H9 (cell line): Measurements from ENCODE around the gene PLXNC1. TPM values are rescaled to one million over a fixed set of nuclear protein-coding genes. Genes with fewer than 3 reads are reported as not detected.

Experiments used
- DNase-seq: peaks from one replicate; pipeline ENCODE4 v3.0.0-alpha.2; 2017
- H2AFZ ChIP-seq: one replicate; pipeline ENCODE4 v1.6.1; 2013; ENCODE audit warnings: mild to moderate bottlenecking, low read length, control low read depth, moderate library complexity
- H2AK5ac ChIP-seq: 2 replicates; pipeline ENCODE4 v1.6.1; 2013; ENCODE audit warnings: low read length, control low read depth, mixed read lengths; ENCODE audit not compliant: insufficient read length
- H2BK120ac ChIP-seq: one replicate; pipeline ENCODE4 v1.6.1; 2013; ENCODE audit warnings: low read depth, mild to moderate bottlenecking, low read length, control low read depth, inconsistent platforms; ENCODE audit not compliant: poor library complexity, severe bottlenecking
- H2BK12ac ChIP-seq: 2 replicates; pipeline ENCODE4 v1.6.1; 2013; ENCODE audit warnings: low read length, control low read depth, mixed read lengths, low read depth; ENCODE audit not compliant: insufficient read length
- H2BK15ac ChIP-seq: 2 replicates; pipeline ENCODE4 v1.6.1; 2013; ENCODE audit warnings: low read depth, low read length, control low read depth
- H2BK20ac ChIP-seq: one replicate; pipeline ENCODE4 v1.6.1; 2013; ENCODE audit warnings: low read depth, mild to moderate bottlenecking, low read length, control low read depth, inconsistent platforms; ENCODE audit not compliant: poor library complexity, severe bottlenecking
- H2BK5ac ChIP-seq: 2 replicates; pipeline ENCODE4 v1.6.1; 2013; ENCODE audit warnings: low read length, control low read depth, mixed read lengths; ENCODE audit not compliant: insufficient read length
- H3K14ac ChIP-seq: 2 replicates; pipeline ENCODE4 v1.6.1; 2013; ENCODE audit warnings: low read length, control low read depth; ENCODE audit not compliant: insufficient read depth
- H3K18ac ChIP-seq: 2 replicates; pipeline ENCODE4 v1.6.1; 2013; ENCODE audit warnings: low read depth, mild to moderate bottlenecking, mixed read lengths, low read length, control low read depth; ENCODE audit not compliant: insufficient read length
- H3K23ac ChIP-seq: 2 replicates; pipeline ENCODE4 v1.6.1; 2013; ENCODE audit warnings: low read length, control low read depth, mixed read lengths, low read depth; ENCODE audit not compliant: insufficient read length
- H3K23me2 ChIP-seq: 2 replicates; pipeline ENCODE4 v1.6.1; 2013; ENCODE audit warnings: low read depth, mild to moderate bottlenecking, mixed read lengths, low read length, control low read depth; ENCODE audit not compliant: insufficient read length, poor library complexity, severe bottlenecking
- H3K27ac ChIP-seq: 2 replicates; pipeline ENCODE4 v1.5.1; 2013; ENCODE audit warnings: low read length, control low read depth, mixed read lengths, low read depth; ENCODE audit not compliant: insufficient read length
- H3K27me3 ChIP-seq: 2 replicates; pipeline ENCODE4 v1.6.1; 2013; ENCODE audit warnings: low read length, control low read depth, inconsistent platforms; ENCODE audit not compliant: insufficient read depth
- H3K4ac ChIP-seq: 2 replicates; pipeline ENCODE4 v1.6.1; 2013; ENCODE audit warnings: low read depth, mild to moderate bottlenecking, control low read depth, inconsistent platforms, low read length, moderate library complexity
- H3K4me1 ChIP-seq: 2 replicates; pipeline ENCODE4 v1.6.1; 2013; ENCODE audit warnings: low read length, control low read depth, inconsistent platforms; ENCODE audit not compliant: insufficient read depth
- H3K4me2 ChIP-seq: 2 replicates; pipeline ENCODE4 v1.6.1; 2013; ENCODE audit warnings: low read length, control low read depth, mixed read lengths; ENCODE audit not compliant: insufficient read length, insufficient read depth
- H3K56ac ChIP-seq: 2 replicates; pipeline ENCODE4 v1.6.1; 2013; ENCODE audit warnings: low read depth, mild to moderate bottlenecking, mixed read lengths, low read length, control low read depth; ENCODE audit not compliant: insufficient read length
- H3K79me1 ChIP-seq: 2 replicates; pipeline ENCODE4 v1.6.1; 2013; ENCODE audit warnings: low read depth, mild to moderate bottlenecking, moderate library complexity, low read length, control low read depth, inconsistent platforms; ENCODE audit not compliant: insufficient read depth, poor library complexity, severe bottlenecking
- H3K79me2 ChIP-seq: 2 replicates; pipeline ENCODE4 v1.6.1; 2013; ENCODE audit warnings: low read length, control low read depth, inconsistent platforms; ENCODE audit not compliant: insufficient read depth
- H3K9ac ChIP-seq: 2 replicates; pipeline ENCODE4 v1.6.1; 2013; ENCODE audit warnings: low read length, control low read depth, mixed read lengths; ENCODE audit not compliant: insufficient read length; ENCODE audit errors: extremely low read depth
- H3K9me3 ChIP-seq: one replicate; pipeline ENCODE4 v1.6.1; 2013; ENCODE audit warnings: low read depth, low read length, inconsistent platforms; ENCODE audit not compliant: control insufficient read depth
- H3T11ph ChIP-seq: one replicate; pipeline ENCODE4 v1.6.1; 2013; ENCODE audit warnings: mild to moderate bottlenecking, low read length, control low read depth, inconsistent platforms
- H4K20me1 ChIP-seq: one replicate; pipeline ENCODE4 v1.6.1; 2013; ENCODE audit not compliant: control insufficient read depth, insufficient read length, insufficient read depth
- H4K5ac ChIP-seq: 2 replicates; pipeline ENCODE4 v1.6.1; 2013; ENCODE audit warnings: low read depth, mild to moderate bottlenecking, mixed read lengths, low read length, control low read depth; ENCODE audit not compliant: insufficient read length
- H4K8ac ChIP-seq: replicated peaks from 2 replicates; pipeline ENCODE4 v1.6.1; 2013; ENCODE audit warnings: low read length, control low read depth, mixed read lengths, low read depth; ENCODE audit not compliant: insufficient read length
- H4K91ac ChIP-seq: 2 replicates; pipeline ENCODE4 v1.6.1; 2013; ENCODE audit warnings: low read depth, mild to moderate bottlenecking, moderate library complexity, mixed read lengths, low read length, control low read depth; ENCODE audit not compliant: insufficient read length
- H3K27ac Mint-ChIP-seq, 3 experiments: 2 replicates in 2 of 3; 3 replicates in 1 of 3; pipeline ENCODE4 v1.8.0; 2020 to 2021; ENCODE audit warnings: mixed read lengths in 3 of 3, mild to moderate bottlenecking in 1 of 3, moderate library complexity in 1 of 3
- H3K27me3 Mint-ChIP-seq: 2 replicates; pipeline ENCODE4 v1.8.0; 2021; ENCODE audit warnings: low read depth, mild to moderate bottlenecking, moderate library complexity, mixed read lengths
- H3K36me3 Mint-ChIP-seq, 3 experiments: 2 replicates in 2 of 3; 3 replicates in 1 of 3; pipeline ENCODE4 v1.8.0; 2020 to 2021; ENCODE audit warnings: low read depth in 3 of 3, mixed read lengths in 3 of 3; ENCODE audit not compliant: insufficient read depth in 1 of 3
- H3K4me1 Mint-ChIP-seq, 2 experiments: 2 replicates each; pipeline ENCODE4 v1.8.0; 2020; ENCODE audit warnings: mixed read lengths in 2 of 2
- H3K4me3 Mint-ChIP-seq, 2 experiments: 2 replicates in 1 of 2; 3 replicates in 1 of 2; pipeline ENCODE4 v1.8.0; 2020 to 2021; ENCODE audit warnings: mild to moderate bottlenecking in 2 of 2, mixed read lengths in 2 of 2, moderate library complexity in 1 of 2
- H3K9me3 Mint-ChIP-seq, 2 experiments: 2 replicates in 1 of 2; 3 replicates in 1 of 2; pipeline ENCODE4 v1.8.0; 2020; ENCODE audit warnings: mild to moderate bottlenecking in 2 of 2, mixed read lengths in 2 of 2, moderate library complexity in 1 of 2
- WGBS: extraction: QIAGEN DNeasy Blood & Tissue Kit; methylation state at CpG from one replicate; pipeline ENCODE4 v1.1.7; 2013; ENCODE audit warnings: missing lambda C conversion rate, low lambda C conversion rate, mixed read lengths; ENCODE audit not compliant: insufficient read length; ENCODE audit errors: extremely low coverage; 5-methylcytosine and 5-hydroxymethylcytosine counted together
- total RNA-seq: library from RNA; stranded (reverse); gene quantifications from 2 replicates; pipeline ENCODE4 v1.2.1, GENCODE V29; 2021
- TF ChIP-seq, protein P1 (sequence below): fragments of 200-600 bp; sonication (generic); conservative IDR thresholded peaks from 3 replicates; pipeline ENCODE4 v1.8.0; 2021; ENCODE audit warnings: antibody characterized with exemption, mild to moderate bottlenecking

PLXNC1 gene
- total RNA-seq, 1 experiment from 2014 or later, result 1.2 TPM

DNA sequence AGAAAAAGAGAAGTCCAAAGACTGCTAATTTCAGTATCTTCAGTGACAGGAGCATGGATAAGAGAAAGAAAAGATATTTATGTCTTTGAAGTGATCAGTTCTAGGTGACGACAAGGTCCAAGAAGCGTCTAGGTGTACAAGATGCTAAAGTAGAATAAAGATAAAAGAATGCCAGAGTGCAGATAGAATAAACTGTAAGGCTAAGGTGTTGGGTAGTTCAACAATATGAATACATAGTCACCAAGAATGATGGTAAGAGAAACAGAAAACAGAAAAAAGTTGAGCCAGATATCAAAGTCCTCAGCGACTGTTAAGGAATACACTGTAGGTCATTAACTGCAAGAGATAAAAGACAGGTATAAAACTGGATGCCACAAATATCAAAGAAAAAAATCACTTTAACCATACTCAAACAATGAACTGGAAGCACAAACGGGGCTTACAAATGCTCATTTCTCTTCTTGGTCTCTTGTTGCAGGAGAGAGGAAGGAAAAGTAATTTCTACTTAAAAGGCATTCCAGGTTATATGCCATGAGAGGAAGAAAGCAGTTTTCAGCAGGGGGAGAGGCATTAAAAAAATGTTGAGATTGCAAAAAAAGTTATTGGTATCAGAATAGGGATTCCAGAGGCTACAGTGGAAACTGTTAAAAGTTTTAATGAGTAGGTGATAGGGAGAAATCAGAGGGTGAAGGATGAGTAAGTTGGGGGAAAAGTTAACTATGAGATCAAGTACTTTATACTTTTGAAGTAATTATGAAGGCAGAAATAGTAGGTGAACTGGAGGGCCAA lies 189.8 kb downstream of the PLXNC1 start:
- WGBS, result no CpG with 5 or more reads among the region's 4 CpGs
- Histone ChIP-seq H2BK20ac (no peak overlapping the region), H3K4me1 (no peaks in the 10 kb centered on the region), H3K14ac (no peak overlapping the region), H2BK15ac (no peak overlapping the region), H2BK120ac (no peak overlapping the region), H4K20me1 (no peaks in the 10 kb centered on the region), H3K79me2 (no peaks in the 10 kb centered on the region), H3K79me1 (no peaks in the 10 kb centered on the region), H3K27me3 (no peaks in the 10 kb centered on the region), H3K56ac (no peak overlapping the region), H2BK12ac (no peak overlapping the region), H3K18ac (no peak overlapping the region), H2BK5ac (no peak overlapping the region), H3T11ph (no peak overlapping the region), H3K23ac (no peak overlapping the region), H3K4me2 (no peak overlapping the region), H3K23me2 (no peaks in the 10 kb centered on the region), H3K9me3 (no peaks in the 10 kb centered on the region), H2AK5ac (no peak overlapping the region), H3K9ac (no peak overlapping the region), H4K5ac (no peak overlapping the region), H2AFZ (no peak overlapping the region), H3K4ac (no peak overlapping the region), H4K91ac (no peak overlapping the region), H4K8ac (no peak overlapping the region), H3K27ac (no peak overlapping the region)
- H3K27ac Mint-ChIP-seq, result no peak overlapping the region
- H3K9me3 Mint-ChIP-seq, result no peaks in the 10 kb centered on the region
- DNase-seq, result no peak
- TF ChIP-seq, protein P1, sequence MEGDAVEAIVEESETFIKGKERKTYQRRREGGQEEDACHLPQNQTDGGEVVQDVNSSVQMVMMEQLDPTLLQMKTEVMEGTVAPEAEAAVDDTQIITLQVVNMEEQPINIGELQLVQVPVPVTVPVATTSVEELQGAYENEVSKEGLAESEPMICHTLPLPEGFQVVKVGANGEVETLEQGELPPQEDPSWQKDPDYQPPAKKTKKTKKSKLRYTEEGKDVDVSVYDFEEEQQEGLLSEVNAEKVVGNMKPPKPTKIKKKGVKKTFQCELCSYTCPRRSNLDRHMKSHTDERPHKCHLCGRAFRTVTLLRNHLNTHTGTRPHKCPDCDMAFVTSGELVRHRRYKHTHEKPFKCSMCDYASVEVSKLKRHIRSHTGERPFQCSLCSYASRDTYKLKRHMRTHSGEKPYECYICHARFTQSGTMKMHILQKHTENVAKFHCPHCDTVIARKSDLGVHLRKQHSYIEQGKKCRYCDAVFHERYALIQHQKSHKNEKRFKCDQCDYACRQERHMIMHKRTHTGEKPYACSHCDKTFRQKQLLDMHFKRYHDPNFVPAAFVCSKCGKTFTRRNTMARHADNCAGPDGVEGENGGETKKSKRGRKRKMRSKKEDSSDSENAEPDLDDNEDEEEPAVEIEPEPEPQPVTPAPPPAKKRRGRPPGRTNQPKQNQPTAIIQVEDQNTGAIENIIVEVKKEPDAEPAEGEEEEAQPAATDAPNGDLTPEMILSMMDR, result no peak
- peaks cover 0 to 2% (median 2%) of the 10 kb centered on the region in 3 experiments; a peak in 5 of 7 replicates for H3K36me3 Mint-ChIP-seq
- H3K4me1 Mint-ChIP-seq, result peaks cover 10 to 11% of the 10 kb centered on the region in 2 experiments
- no peak overlapping the region for H3K4me3 Mint-ChIP-seq
- no peaks in the 10 kb centered on the region for H3K27me3 Mint-ChIP-seq
